Measurements from ENCODE around the gene GALT.

GALT gene

GRCh38 chr9:34684816-34685215 lies 38.3 kb downstream of the GALT start:
- Histone ChIP-seq H3K4me3 (ENCODE audit: low read depth in 1 of 2, low read length in 1 of 2) (no peak overlapping the region), H3K36me3 (peaks cover 7% of the 10 kb centered on the region), H3K27me3 (no peaks in the 10 kb centered on the region), H3K9me3 (no peaks in the 10 kb centered on the region), H3K4me1 (ENCODE audit: control insufficient read depth in 1 of 2, insufficient read depth in 1 of 2, low read depth in 1 of 2, low read length in 1 of 2) (no peaks in the 10 kb centered on the region), H3K27ac (no peak overlapping the region)
- TF ChIP-seq, protein P1, sequence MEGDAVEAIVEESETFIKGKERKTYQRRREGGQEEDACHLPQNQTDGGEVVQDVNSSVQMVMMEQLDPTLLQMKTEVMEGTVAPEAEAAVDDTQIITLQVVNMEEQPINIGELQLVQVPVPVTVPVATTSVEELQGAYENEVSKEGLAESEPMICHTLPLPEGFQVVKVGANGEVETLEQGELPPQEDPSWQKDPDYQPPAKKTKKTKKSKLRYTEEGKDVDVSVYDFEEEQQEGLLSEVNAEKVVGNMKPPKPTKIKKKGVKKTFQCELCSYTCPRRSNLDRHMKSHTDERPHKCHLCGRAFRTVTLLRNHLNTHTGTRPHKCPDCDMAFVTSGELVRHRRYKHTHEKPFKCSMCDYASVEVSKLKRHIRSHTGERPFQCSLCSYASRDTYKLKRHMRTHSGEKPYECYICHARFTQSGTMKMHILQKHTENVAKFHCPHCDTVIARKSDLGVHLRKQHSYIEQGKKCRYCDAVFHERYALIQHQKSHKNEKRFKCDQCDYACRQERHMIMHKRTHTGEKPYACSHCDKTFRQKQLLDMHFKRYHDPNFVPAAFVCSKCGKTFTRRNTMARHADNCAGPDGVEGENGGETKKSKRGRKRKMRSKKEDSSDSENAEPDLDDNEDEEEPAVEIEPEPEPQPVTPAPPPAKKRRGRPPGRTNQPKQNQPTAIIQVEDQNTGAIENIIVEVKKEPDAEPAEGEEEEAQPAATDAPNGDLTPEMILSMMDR (IDR thresholded peaks at IDR 0.05), result no peak

GRCh38 chr9:34685591-34685990 lies 39.1 kb downstream of the GALT start:
- Histone ChIP-seq H3K27ac (no peak overlapping the region), H3K36me3 (peaks cover 7% of the 10 kb centered on the region), H3K4me1 (ENCODE audit: control insufficient read depth in 1 of 2, insufficient read depth in 1 of 2, low read depth in 1 of 2, low read length in 1 of 2) (peaks cover 0 to 2% of the 10 kb centered on the region in 2 experiments), H3K27me3 (no peaks in the 10 kb centered on the region), H3K9me3 (no peaks in the 10 kb centered on the region), H3K4me3 (ENCODE audit: low read depth in 1 of 2, low read length in 1 of 2) (no peak overlapping the region)
- TF ChIP-seq, protein P1 (IDR thresholded peaks at IDR 0.05), result no peak

GRCh38 chr9:34686231-34686630 lies 39.8 kb downstream of the GALT start:
- Histone ChIP-seq H3K36me3 (peaks cover 7% of the 10 kb centered on the region), H3K4me3 (ENCODE audit: low read depth in 1 of 2, low read length in 1 of 2) (no peak overlapping the region), H3K4me1 (ENCODE audit: control insufficient read depth in 1 of 2, insufficient read depth in 1 of 2, low read depth in 1 of 2, low read length in 1 of 2) (peaks cover 4 to 9% of the 10 kb centered on the region in 2 experiments), H3K27me3 (no peaks in the 10 kb centered on the region), H3K27ac (no peak overlapping the region), H3K9me3 (no peaks in the 10 kb centered on the region)
- TF ChIP-seq, protein P1 (IDR thresholded peaks at IDR 0.05), result no peak

- H3K36me3 ChIP-seq, result peaks cover 7% of the 10 kb centered on the region
- no peaks in the 10 kb centered on the region for H3K9me3 ChIP-seq
- peaks cover 8 to 14% of the 10 kb centered on the region in 2 experiments for H3K4me1 ChIP-seq (ENCODE audit: control insufficient read depth in 1 of 2, insufficient read depth in 1 of 2, low read depth in 1 of 2, low read length in 1 of 2)
- H3K27ac ChIP-seq, result no peak overlapping the region
- TF ChIP-seq, protein P1 (IDR thresholded peaks at IDR 0.05), result no peak
- H3K27me3 ChIP-seq, result no peaks in the 10 kb centered on the region
- no peak overlapping the region for H3K4me3 ChIP-seq (ENCODE audit: low read depth in 1 of 2, low read length in 1 of 2)
Measured at GRCh38 chr9:34686732-34687131, 40.3 kb downstream of the GALT start.

GRCh38 chr9:34687276-34688030 lies 41.0 kb downstream of the GALT start:
- no peak overlapping the region for H3K27ac ChIP-seq
- H3K27me3 ChIP-seq, result no peaks in the 10 kb centered on the region
- H3K9me3 ChIP-seq, result no peaks in the 10 kb centered on the region
- no peak overlapping the region for H3K4me3 ChIP-seq (ENCODE audit: low read depth in 1 of 2, low read length in 1 of 2)
- peaks cover 7% of the 10 kb centered on the region for H3K36me3 ChIP-seq
- TF ChIP-seq, protein P1 (IDR thresholded peaks at IDR 0.05), result no peak
- H3K4me1 ChIP-seq (ENCODE audit: control insufficient read depth in 1 of 2, insufficient read depth in 1 of 2, low read depth in 1 of 2, low read length in 1 of 2), result peaks cover 8 to 15% of the 10 kb centered on the region in 2 experiments
